ENCODE results near the gene CCDC24. TPM values are rescaled to one million over a fixed set of nuclear protein-coding genes. Genes with fewer than 3 reads are reported as not detected.

CCDC24 gene
- polyA plus RNA-seq (2013, experiment 1 of 2), result 4.0 TPM
- polyA plus RNA-seq (2013, experiment 2 of 2), result 5.2 TPM

- H3K27ac ChIP-seq (ENCODE audit: low read depth, low read length), result peak within 1 kb of the TSS; percentile 25
Observed at GRCh38 chr1:43991476-43992231, at the start of gene CCDC24. TSS of gene CCDC24 (plus strand) at chr1:43991599. CDS start at chr1:43991879, 280 bp downstream.

GRCh38 chr1:43942411-43942810 lies 49.0 kb upstream of the CCDC24 start:
- WGBS (ENCODE audit: extremely low coverage, insufficient coverage, low lambda C conversion rate), result no CpG with 5 or more reads among the region's 3 CpGs
- H3K27ac ChIP-seq (ENCODE audit: low read depth, low read length), result no peak overlapping the region
- DNase-seq, result no peak

More at GRCh38 chr1:43991476-43992231, at the start of gene CCDC24:
- H3K27me3 ChIP-seq (ENCODE audit: insufficient read depth, low read length, poor library complexity), result no peaks in the 10 kb centered on the region
- H3K56ac ChIP-seq (ENCODE audit: low read length), result peak within 1 kb of the TSS; percentile 98
- H3K36me3 ChIP-seq (ENCODE audit: control insufficient read depth, insufficient read depth, low read length), result no peaks in the 10 kb centered on the region
- peak within 1 kb of the TSS; percentile 46 for H3K18ac ChIP-seq (ENCODE audit: low read length)
- H4K8ac ChIP-seq (ENCODE audit: low read depth, low read length), result no peak within 1 kb of the TSS
- no peak within 1 kb of the TSS for H2BK120ac ChIP-seq (ENCODE audit: low read depth, low read length)
- H2BK15ac ChIP-seq (replicated peaks; ENCODE audit: low read depth), result no peak within 1 kb of the TSS
- H3K79me2 ChIP-seq (ENCODE audit: control insufficient read depth, insufficient read depth, low read length), result no peaks in the 10 kb centered on the region
- H3K9ac ChIP-seq (ENCODE audit: low read length), result peak within 1 kb of the TSS; percentile 92
- H3K79me1 ChIP-seq (ENCODE audit: low read length), result no peaks in the 10 kb centered on the region
- DNase-seq, result peak; percentile 84
- no peak within 1 kb of the TSS for H4K5ac ChIP-seq (ENCODE audit: low read length)
- no peak within 1 kb of the TSS for H3K23ac ChIP-seq (ENCODE audit: low read length)
- no peak within 1 kb of the TSS for H3K4ac ChIP-seq (ENCODE audit: low read depth, low read length)
- peak within 1 kb of the TSS; percentile 65 for H2AK5ac ChIP-seq (ENCODE audit: low read length)
- H3K4me1 ChIP-seq (ENCODE audit: control insufficient read depth, low read depth, low read length), result no peaks in the 10 kb centered on the region
- H3K4me3 ChIP-seq (ENCODE audit: low read length), result peak within 1 kb of the TSS; percentile 70
- WGBS (ENCODE audit: extremely low coverage, insufficient coverage, low lambda C conversion rate), result no CpG with 5 or more reads among the region's 66 CpGs
- H2BK5ac ChIP-seq (ENCODE audit: low read length), result peak within 1 kb of the TSS; percentile 70
- H3K4me2 ChIP-seq (ENCODE audit: low read length), result peak within 1 kb of the TSS; percentile 89

GRCh38 chr1:43944860-43945259 lies 46.5 kb upstream of the CCDC24 start:
- H2AK5ac ChIP-seq (ENCODE audit: low read length), result no peak overlapping the region
- H2BK120ac ChIP-seq (ENCODE audit: low read depth, low read length), result no peak overlapping the region
- no peak overlapping the region for H3K18ac ChIP-seq (ENCODE audit: low read length)
- H3K27ac ChIP-seq (ENCODE audit: low read depth, low read length), result no peak overlapping the region
- H3K36me3 ChIP-seq (ENCODE audit: control insufficient read depth, insufficient read depth, low read length), result no peaks in the 10 kb centered on the region
- no peak for DNase-seq
- H3K4me2 ChIP-seq (ENCODE audit: low read length), result no peak overlapping the region
- no peaks in the 10 kb centered on the region for H3K79me2 ChIP-seq (ENCODE audit: control insufficient read depth, insufficient read depth, low read length)
- no peak overlapping the region for H4K5ac ChIP-seq (ENCODE audit: low read length)
- no peak overlapping the region for H3K23ac ChIP-seq (ENCODE audit: low read length)
- H2BK15ac ChIP-seq (replicated peaks; ENCODE audit: low read depth), result no peak overlapping the region
- H3K4me3 ChIP-seq (ENCODE audit: low read length), result no peak overlapping the region
- H3K79me1 ChIP-seq (ENCODE audit: low read length), result peaks cover 4% of the 10 kb centered on the region
- H3K9ac ChIP-seq (ENCODE audit: low read length), result no peak overlapping the region
- no peak overlapping the region for H3K4ac ChIP-seq (ENCODE audit: low read depth, low read length)
- H4K8ac ChIP-seq (ENCODE audit: low read depth, low read length), result no peak overlapping the region
- no peak overlapping the region for H3K56ac ChIP-seq (ENCODE audit: low read length)
- H3K27me3 ChIP-seq (ENCODE audit: insufficient read depth, low read length, poor library complexity), result no peaks in the 10 kb centered on the region
- WGBS (ENCODE audit: extremely low coverage, insufficient coverage, low lambda C conversion rate), result no CpG with 5 or more reads among the region's 1 CpG
- peaks cover 2% of the 10 kb centered on the region for H3K4me1 ChIP-seq (ENCODE audit: control insufficient read depth, low read depth, low read length)
- no peak overlapping the region for H2BK5ac ChIP-seq (ENCODE audit: low read length)

More at GRCh38 chr1:43942411-43942810, 49.0 kb upstream of the CCDC24 start:
- H3K9ac ChIP-seq (ENCODE audit: low read length), result no peak overlapping the region
- H2AK5ac ChIP-seq (ENCODE audit: low read length), result no peak overlapping the region
- H3K4me3 ChIP-seq (ENCODE audit: low read length), result no peak overlapping the region
- no peaks in the 10 kb centered on the region for H3K79me1 ChIP-seq (ENCODE audit: low read length)
- no peaks in the 10 kb centered on the region for H3K27me3 ChIP-seq (ENCODE audit: insufficient read depth, low read length, poor library complexity)
- H4K8ac ChIP-seq (ENCODE audit: low read depth, low read length), result no peak overlapping the region
- H3K36me3 ChIP-seq (ENCODE audit: control insufficient read depth, insufficient read depth, low read length), result no peaks in the 10 kb centered on the region
- no peak overlapping the region for H3K56ac ChIP-seq (ENCODE audit: low read length)
- no peak overlapping the region for H2BK15ac ChIP-seq (replicated peaks; ENCODE audit: low read depth)
- no peak overlapping the region for H3K4me2 ChIP-seq (ENCODE audit: low read length)
- no peaks in the 10 kb centered on the region for H3K4me1 ChIP-seq (ENCODE audit: control insufficient read depth, low read depth, low read length)
- H4K5ac ChIP-seq (ENCODE audit: low read length), result no peak overlapping the region
- H3K79me2 ChIP-seq (ENCODE audit: control insufficient read depth, insufficient read depth, low read length), result no peaks in the 10 kb centered on the region
- H3K4ac ChIP-seq (ENCODE audit: low read depth, low read length), result no peak overlapping the region
- H2BK5ac ChIP-seq (ENCODE audit: low read length), result no peak overlapping the region
- H2BK120ac ChIP-seq (ENCODE audit: low read depth, low read length), result no peak overlapping the region
- H3K23ac ChIP-seq (ENCODE audit: low read length), result no peak overlapping the region
- no peak overlapping the region for H3K18ac ChIP-seq (ENCODE audit: low read length)

GRCh38 chr1:43945674-43946235 lies 45.6 kb upstream of the CCDC24 start:
- Histone ChIP-seq H3K36me3 (ENCODE audit: control insufficient read depth, insufficient read depth, low read length) (no peaks in the 10 kb centered on the region), H3K4me1 (ENCODE audit: control insufficient read depth, low read depth, low read length) (peaks cover 2% of the 10 kb centered on the region), H2BK5ac (ENCODE audit: low read length) (no peak overlapping the region), H2AK5ac (ENCODE audit: low read length) (no peak overlapping the region), H2BK120ac (ENCODE audit: low read depth, low read length) (no peak overlapping the region), H3K4me2 (ENCODE audit: low read length) (no peak overlapping the region), H3K79me1 (ENCODE audit: low read length) (peaks cover 4% of the 10 kb centered on the region), H3K56ac (ENCODE audit: low read length) (no peak overlapping the region), H3K27me3 (ENCODE audit: insufficient read depth, low read length, poor library complexity) (no peaks in the 10 kb centered on the region), H3K79me2 (ENCODE audit: control insufficient read depth, insufficient read depth, low read length) (no peaks in the 10 kb centered on the region), H3K4me3 (ENCODE audit: low read length) (no peak overlapping the region), H3K18ac (ENCODE audit: low read length) (no peak overlapping the region), H3K23ac (ENCODE audit: low read length) (no peak overlapping the region), H4K5ac (ENCODE audit: low read length) (no peak overlapping the region), H3K9ac (ENCODE audit: low read length) (peak overlapping the region; percentile 23), H3K27ac (ENCODE audit: low read depth, low read length) (no peak overlapping the region), H4K8ac (ENCODE audit: low read depth, low read length) (no peak overlapping the region), H2BK15ac (replicated peaks; ENCODE audit: low read depth) (no peak overlapping the region), H3K4ac (ENCODE audit: low read depth, low read length) (no peak overlapping the region)
- DNase-seq, result no peak
- no CpG with 5 or more reads among the region's 3 CpGs for WGBS (ENCODE audit: extremely low coverage, insufficient coverage, low lambda C conversion rate)

GRCh38 chr1:43946236-43947060 lies 45.0 kb upstream of the CCDC24 start, which contains the start of gene IPO13:
TSS of gene IPO13 (plus strand) at chr1:43946950. CDS start at chr1:43947601, 651 bp downstream.
- Histone ChIP-seq H3K18ac (ENCODE audit: low read length) (no peak within 1 kb of the TSS), H3K9ac (ENCODE audit: low read length) (peak within 1 kb of the TSS; percentile 95), H3K27ac (ENCODE audit: low read depth, low read length) (peak within 1 kb of the TSS; percentile 46), H3K56ac (ENCODE audit: low read length) (peak within 1 kb of the TSS; percentile 98), H4K5ac (ENCODE audit: low read length) (no peak within 1 kb of the TSS), H3K36me3 (ENCODE audit: control insufficient read depth, insufficient read depth, low read length) (no peaks in the 10 kb centered on the region), H3K4me1 (ENCODE audit: control insufficient read depth, low read depth, low read length) (peaks cover 2% of the 10 kb centered on the region), H3K79me1 (ENCODE audit: low read length) (peaks cover 4% of the 10 kb centered on the region), H3K4me2 (ENCODE audit: low read length) (peak within 1 kb of the TSS; percentile 57), H2BK120ac (ENCODE audit: low read depth, low read length) (no peak within 1 kb of the TSS), H3K79me2 (ENCODE audit: control insufficient read depth, insufficient read depth, low read length) (no peaks in the 10 kb centered on the region), H4K8ac (ENCODE audit: low read depth, low read length) (no peak within 1 kb of the TSS), H3K23ac (ENCODE audit: low read length) (no peak within 1 kb of the TSS), H2BK15ac (replicated peaks; ENCODE audit: low read depth) (no peak within 1 kb of the TSS), H3K27me3 (ENCODE audit: insufficient read depth, low read length, poor library complexity) (no peaks in the 10 kb centered on the region), H3K4me3 (ENCODE audit: low read length) (peak within 1 kb of the TSS; percentile 83), H2AK5ac (ENCODE audit: low read length) (no peak within 1 kb of the TSS), H3K4ac (ENCODE audit: low read depth, low read length) (no peak within 1 kb of the TSS), H2BK5ac (ENCODE audit: low read length) (peak within 1 kb of the TSS; percentile 66)
- peak; percentile 98 for DNase-seq
- WGBS (ENCODE audit: extremely low coverage, insufficient coverage, low lambda C conversion rate), result no CpG with 5 or more reads among the region's 74 CpGs

Measured in mesendoderm (in vitro differentiated cells).